ENCODE results near the gene CCDC183.
A peak's percentile ranks its signal among the peaks of the same experiment; 100 is the strongest.
"Not testable (repeated sequence)": the region's sequence is repeated elsewhere in the genome, so short reads cannot be mapped to it uniquely, and the experiment has no call there.

Gene CCDC183

GRCh38 chr9:136840140-136840876 lies 44.2 kb downstream of the CCDC183 start:
- DNase-seq: no peak

- DNase-seq: peak; percentile 66
Observed at GRCh38 chr9:136840877-136841645, 44.9 kb downstream of the CCDC183 start.

DNA sequence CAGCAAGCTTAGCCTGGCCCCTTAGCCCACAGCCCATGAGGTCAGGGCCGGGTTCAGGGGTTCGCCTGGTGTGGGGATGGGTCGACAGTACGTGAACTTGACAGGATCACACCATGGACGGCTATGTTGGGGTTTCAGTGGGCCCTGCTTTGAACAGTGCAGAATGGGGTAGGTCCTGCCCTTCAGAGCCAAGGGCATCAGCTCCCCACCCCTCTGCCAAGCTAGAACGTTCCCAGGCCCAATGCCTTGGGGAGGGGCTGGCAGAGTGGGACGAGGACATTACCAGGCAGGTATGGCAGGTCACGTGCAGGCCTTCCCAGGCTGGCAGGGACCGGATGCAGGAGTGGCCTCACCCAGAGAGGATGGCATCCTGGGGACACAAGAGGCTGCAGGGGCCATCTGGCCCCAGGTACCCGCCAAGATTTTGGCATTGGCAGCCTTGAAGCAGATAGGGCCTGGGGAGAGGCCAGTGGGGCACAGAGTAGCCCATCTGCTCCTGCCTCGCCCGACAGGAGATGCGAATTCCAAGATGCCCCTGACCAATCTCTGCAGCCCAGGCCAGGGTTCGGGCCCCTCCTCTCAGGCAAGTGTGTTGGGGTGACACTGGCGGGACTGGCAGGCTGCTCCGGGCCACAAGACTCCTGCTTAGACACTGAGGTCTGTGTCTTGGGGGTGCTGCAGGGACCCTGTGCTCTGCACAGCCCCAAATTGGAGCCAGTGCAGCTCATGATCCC lies 45.7 kb downstream of the CCDC183 start:
- not testable (repeated sequence) for DNase-seq

DNA sequence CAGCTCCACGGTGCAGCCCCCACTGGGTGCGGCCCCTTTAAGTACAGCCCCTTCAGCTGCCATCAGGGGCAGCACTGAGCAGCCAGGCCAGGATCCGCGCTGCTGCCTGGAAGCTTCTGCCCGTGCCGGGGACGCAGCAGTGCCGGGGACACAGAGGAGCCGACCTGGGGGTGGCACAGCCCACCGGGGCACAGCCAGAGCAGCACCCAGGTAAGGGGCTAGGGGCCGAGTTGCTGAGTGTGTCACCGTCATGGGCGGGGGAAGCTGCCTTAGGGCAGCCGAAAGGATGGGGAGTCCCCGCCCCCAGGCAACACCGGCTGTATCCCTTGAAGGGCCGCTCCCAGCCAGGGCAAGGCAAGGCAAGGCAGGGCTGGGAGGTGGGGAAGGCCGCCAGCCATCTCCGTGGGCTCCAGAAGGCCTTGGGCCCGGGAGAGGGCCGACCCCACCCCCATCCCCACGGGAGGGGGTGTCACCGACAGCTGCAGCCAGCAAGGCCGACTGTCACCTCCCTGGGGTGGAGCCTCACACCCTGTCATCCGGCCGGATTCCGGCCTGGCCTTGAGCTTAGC lies 46.3 kb downstream of the CCDC183 start, which contains the start of gene AJM1:
AJM1 (plus strand) TSS at position 99 of the 569 bp plus-strand sequence. CDS start 1,937 bp downstream, outside the sequence.
- peak; percentile 77 for DNase-seq

DNA sequence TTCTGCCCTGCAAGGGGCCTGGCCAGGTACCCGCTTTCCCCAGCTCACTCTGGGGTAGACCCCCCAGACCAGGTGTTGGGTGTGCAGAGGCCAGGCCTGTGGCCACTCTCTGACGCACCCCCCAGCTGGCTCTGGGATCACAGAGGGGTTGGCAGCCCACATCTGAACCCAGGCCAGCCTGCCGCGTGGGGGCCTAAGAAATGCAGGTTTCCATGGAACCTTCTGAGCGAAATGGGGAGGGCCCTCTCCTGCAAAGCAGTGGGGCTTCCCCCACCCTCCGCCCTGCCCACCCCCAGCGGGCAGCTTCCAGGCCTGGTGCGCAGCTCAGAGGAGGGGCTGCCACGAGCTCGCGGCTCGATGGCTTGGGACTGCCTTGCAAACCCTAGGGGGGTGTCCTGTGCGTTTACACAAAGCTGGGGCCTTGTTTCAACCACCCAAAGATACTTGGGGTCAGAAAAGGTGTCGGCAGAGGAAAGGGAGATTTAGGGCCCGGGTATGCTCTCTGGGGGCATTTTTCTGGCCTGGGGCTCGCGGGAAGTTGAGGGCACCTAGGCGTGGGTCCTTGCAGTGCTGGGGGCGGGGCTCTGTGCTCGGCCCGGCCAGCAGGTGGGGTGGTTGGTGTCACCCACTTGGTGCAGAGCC lies 47.1 kb downstream of the CCDC183 start:
- DNase-seq: not testable (repeated sequence)

GRCh38 chr9:136843801-136844740 lies 47.9 kb downstream of the CCDC183 start:
- DNase-seq: not testable (repeated sequence)

GRCh38 chr9:136844761-136845464 lies 48.8 kb downstream of the CCDC183 start:
- no peak for DNase-seq

- no peak for DNase-seq
Observed at GRCh38 chr9:136845465-136846260, 49.5 kb downstream of the CCDC183 start.

DNA sequence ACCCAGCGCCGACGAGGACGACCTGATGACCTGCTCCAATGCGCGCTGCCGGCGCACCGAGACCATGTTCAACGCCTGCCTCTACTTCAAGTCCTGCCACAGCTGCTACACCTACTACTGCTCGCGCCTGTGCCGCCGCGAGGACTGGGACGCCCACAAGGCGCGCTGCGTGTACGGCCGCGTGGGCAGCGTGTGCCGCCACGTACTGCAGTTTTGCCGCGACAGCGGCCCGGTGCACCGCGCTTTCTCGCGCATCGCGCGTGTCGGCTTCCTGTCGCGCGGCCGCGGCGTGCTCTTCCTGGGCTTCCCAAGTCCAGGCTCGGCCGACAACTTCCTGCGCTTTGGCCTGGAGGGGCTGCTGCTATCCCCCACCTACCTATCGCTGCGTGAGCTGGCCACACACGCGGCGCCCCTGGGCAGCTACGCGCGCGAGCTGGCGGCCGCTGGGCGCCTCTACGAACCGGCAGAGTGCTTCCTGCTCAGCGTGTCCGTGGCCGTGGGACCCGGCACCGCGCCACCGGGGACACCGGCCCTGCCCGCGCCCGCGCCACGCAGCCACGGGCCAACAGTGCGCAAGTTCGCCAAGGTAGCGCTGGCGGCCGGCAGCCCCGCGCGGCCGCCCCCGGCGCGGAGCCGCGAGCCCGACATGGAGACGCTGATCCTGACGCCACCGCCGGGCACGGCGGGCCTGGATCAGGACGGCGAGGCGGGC lies 50.4 kb downstream of the CCDC183 start:
- no peak for DNase-seq

GRCh38 chr9:136847088-136847825 lies 51.1 kb downstream of the CCDC183 start:
- peak; percentile 66 for DNase-seq

GRCh38 chr9:136847826-136848392 lies 51.8 kb downstream of the CCDC183 start:
- DNase-seq: peak; percentile 87

DNA sequence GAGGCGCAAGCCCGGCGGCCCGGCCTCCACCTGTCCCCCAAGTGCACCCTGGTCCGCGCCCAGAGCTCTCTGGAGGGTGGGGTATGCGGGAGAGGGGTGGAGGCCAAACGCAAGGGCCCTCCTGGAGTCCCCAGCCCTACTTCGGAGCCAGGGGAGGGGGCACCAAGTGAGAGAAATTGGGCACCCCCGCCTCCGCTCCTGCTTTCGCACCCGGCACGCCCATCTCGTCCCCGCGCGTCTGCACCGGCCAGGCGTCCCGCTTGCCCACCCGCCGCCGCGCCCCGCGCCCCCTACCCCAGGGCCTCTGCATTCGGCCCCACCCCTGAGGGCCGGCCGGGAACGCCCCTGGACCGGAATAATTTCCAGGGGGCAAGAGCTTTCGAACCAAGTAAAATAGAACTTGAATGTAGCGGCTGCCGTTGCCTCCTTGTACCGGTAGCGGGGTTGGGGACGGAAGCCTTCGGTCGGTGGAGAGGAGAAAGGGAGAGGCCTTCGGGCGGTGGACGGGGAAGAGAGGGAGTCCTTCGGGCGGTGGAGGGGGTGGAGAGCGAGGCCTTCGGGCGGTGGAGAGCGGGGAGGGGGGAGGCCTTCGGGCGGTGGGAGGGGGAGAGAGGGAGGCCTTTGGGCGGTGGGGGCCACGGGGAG lies 52.4 kb downstream of the CCDC183 start:
- DNase-seq: no peak

DNA sequence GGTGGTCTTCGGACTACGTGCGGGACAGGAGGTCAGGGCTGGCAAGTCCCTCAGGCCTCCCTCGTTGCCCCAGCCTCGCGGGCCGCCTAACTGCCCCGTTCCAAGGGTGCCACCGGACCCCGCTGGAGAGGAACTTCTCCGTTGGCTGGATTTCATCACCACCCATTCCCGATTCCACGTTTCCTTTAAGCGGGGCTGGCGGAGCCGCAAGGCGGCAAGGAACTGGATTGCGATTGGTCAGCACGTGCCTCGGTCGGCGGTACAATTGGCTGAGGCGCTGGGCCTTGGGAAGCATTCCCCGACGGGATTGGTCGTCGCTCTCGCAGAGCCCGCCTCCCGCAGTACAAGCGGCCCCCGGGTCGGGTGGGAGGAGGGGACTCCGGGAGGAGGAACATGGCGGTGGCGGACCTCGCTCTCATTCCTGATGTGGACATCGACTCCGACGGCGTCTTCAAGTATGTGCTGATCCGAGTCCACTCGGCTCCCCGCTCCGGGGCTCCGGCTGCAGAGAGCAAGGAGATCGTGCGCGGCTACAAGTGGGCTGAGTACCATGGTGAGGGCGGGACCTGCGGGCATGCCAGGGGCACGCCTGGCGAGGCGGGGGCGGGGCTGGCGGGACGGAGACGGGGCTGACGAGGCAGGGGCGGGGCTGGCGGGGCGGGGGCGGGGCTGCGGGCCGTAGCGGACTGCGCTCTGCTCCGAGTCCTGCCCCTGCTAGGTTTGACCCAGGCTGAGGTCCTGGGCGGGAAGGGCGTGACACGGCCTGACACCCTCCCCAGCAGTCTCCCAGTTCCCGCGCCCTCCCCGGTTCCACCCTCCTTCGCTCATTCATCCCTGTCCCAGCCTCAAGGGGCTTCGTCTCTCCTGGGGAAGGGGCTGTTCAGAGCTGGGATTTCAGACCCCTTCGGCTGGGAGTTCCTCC lies 53.2 kb downstream of the CCDC183 start, which contains the start of gene PHPT1:
PHPT1 (plus strand) TSS at position 372 of the 922 bp plus-strand sequence; CDS start at position 394, 22 bp downstream.
- DNase-seq: peak; percentile 99

DNA sequence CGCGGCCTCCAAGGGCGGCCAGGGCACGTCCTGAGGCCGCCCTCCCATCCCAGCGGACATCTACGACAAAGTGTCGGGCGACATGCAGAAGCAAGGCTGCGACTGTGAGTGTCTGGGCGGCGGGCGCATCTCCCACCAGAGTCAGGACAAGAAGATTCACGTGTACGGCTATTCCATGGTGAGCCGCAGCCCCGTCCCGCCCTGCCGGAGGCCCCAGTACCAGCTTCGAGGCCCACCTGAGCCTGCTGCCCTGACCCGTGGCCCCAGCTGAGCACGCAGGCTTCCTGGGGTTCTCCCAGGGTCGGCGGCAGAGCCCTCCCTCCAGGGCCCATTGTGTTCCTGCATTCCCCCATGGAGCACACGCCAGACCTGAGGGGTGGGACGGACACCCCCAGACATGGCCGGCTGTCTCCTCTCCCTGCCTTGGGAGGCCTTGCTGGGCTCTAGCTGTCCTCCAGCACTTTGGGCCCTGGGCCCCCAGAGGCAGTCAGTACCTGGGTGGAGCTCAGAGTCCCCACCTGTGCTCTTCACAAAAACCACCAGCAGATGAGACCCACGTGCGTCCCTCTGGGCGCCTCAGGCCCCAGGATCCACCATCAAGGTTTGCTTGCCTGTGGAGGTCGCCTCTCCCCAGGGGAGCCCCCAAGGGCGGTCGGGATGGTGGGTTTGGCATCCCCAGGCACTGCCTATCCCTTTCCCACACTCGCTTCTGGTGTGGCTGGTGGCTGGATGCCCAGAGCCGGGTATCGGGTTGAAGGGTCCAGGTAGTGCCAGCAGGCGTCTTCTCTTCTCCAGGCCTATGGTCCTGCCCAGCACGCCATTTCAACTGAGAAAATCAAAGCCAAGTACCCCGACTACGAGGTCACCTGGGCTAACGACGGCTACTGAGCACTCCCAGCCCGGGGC lies 54.1 kb downstream of the CCDC183 start:
- DNase-seq: no peak
